MCF 10A (cell line): ENCODE data around the gene TSPAN17. TPM values are rescaled to one million over a fixed set of nuclear protein-coding genes. Genes with fewer than 3 reads are reported as not detected.

Experiments
- BruUV-seq: library from RNA; stranded (reverse); fragments of 400-500 nt; replicated peaks from 2 replicates; lab custom pipeline; 2021; lab: Mats Ljungman, UMichigan
- CTCF ChIA-PET: fragments of 300-600 bp; sonication (Branson Sonifier 250); formaldehyde crosslinking; extraction: SDS; loops from one replicate; lab custom pipeline; 2021; ENCODE audit warnings: antibody characterized with exemption, inconsistent platforms; lab: Yijun Ruan, JAX
- POLR2A ChIA-PET: fragments of 300-600, 350-650 bp; sonication (Branson Sonifier 250); formaldehyde crosslinking; extraction: SDS; loops from one replicate; lab custom pipeline; 2020; ENCODE audit warnings: antibody characterized with exemption, inconsistent platforms; lab: Yijun Ruan, JAX
- DNase-seq: peaks from one replicate; pipeline ENCODE4 v3.0.0-alpha.2; 2018; ENCODE audit not compliant: unreplicated experiment
- H3K27ac Mint-ChIP-seq: one replicate; pipeline ENCODE4 v1.8.0; 2022; ENCODE audit warnings: mild to moderate bottlenecking, low read depth, mixed read lengths; ENCODE audit not compliant: unreplicated experiment
- H3K27me3 Mint-ChIP-seq: one replicate; pipeline ENCODE4 v1.8.0; 2022; ENCODE audit warnings: mixed read lengths; ENCODE audit not compliant: insufficient read depth, unreplicated experiment
- H3K36me3 Mint-ChIP-seq: one replicate; pipeline ENCODE4 v1.8.0; 2022; ENCODE audit warnings: mild to moderate bottlenecking, moderate library complexity, mixed read lengths; ENCODE audit not compliant: insufficient read depth, unreplicated experiment
- H3K4me1 Mint-ChIP-seq: one replicate; pipeline ENCODE4 v1.8.0; 2022; ENCODE audit warnings: mixed read lengths; ENCODE audit not compliant: insufficient read depth, unreplicated experiment
- H3K4me3 Mint-ChIP-seq: one replicate; pipeline ENCODE4 v1.8.0; 2022; ENCODE audit warnings: mild to moderate bottlenecking, moderate library complexity, mixed read lengths; ENCODE audit not compliant: unreplicated experiment
- H3K9me3 Mint-ChIP-seq: one replicate; pipeline ENCODE4 v1.8.0; 2022; ENCODE audit warnings: mixed read lengths; ENCODE audit not compliant: unreplicated experiment
- CTCF ChIP-seq: fragments of 200-600 bp; IDR thresholded peaks from one replicate; pipeline ENCODE4 v1.8.0; 2022; ENCODE audit warnings: antibody characterized with exemption, mild to moderate bottlenecking; ENCODE audit not compliant: unreplicated experiment
- intact Hi-C: fragments of 100-400 bp; cut with micrococcal nuclease; formaldehyde crosslinking; loops from 2 replicates; pipeline ENCODE4 v1.14.1; 2022
- total RNA-seq: library from RNA; stranded (reverse); gene quantifications from 2 replicates; pipeline ENCODE4 v1.2.3, GENCODE V29; 2022

The TSPAN17 gene
- total RNA-seq, 1 experiment from 2014 or later, result 36.7 TPM

DNA sequence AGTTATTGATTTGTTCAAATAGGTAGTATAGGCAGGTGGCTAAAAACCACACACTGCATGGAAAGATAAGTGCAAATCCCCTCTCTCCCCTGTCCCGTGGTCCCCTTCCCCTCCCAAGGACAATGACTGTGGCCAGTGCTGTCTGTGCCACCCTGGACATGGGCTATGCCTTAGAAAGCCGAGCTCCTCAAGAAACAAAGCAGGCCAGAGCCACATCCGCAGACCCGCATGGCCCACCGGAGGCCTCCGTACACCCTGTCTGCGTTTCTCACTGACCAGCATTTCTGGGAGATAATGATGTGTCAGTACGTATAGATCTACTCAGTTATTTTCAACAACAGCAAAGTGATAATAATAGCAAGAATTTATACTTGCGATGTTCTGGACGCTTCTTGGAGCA, 16.3 kb downstream of the TSPAN17 start:
- H3K36me3 Mint-ChIP-seq, result peaks cover under 1% of the 10 kb centered on the region
- no peaks in the 10 kb centered on the region for H3K9me3 Mint-ChIP-seq
- DNase-seq, result no peak
- CTCF ChIA-PET, result interaction anchor here (0.8 to 5.0 kb wide), 3 partner anchors 13 to 447 kb away, joined by 3 to 49 read pairs (median 3); no protein-coding TSS in a partner anchor
- POLR2A ChIA-PET, result no interaction called here
- no peaks in the 10 kb centered on the region for H3K4me1 Mint-ChIP-seq
- BruUV-seq, result no TSS peak
- peaks cover 34% of the 10 kb centered on the region for H3K27me3 Mint-ChIP-seq
- H3K27ac Mint-ChIP-seq, result no peak overlapping the region
- intact Hi-C loops, result no loop called here
- no peak overlapping the region for H3K4me3 Mint-ChIP-seq
- TF ChIP-seq CTCF, result no peak

DNA sequence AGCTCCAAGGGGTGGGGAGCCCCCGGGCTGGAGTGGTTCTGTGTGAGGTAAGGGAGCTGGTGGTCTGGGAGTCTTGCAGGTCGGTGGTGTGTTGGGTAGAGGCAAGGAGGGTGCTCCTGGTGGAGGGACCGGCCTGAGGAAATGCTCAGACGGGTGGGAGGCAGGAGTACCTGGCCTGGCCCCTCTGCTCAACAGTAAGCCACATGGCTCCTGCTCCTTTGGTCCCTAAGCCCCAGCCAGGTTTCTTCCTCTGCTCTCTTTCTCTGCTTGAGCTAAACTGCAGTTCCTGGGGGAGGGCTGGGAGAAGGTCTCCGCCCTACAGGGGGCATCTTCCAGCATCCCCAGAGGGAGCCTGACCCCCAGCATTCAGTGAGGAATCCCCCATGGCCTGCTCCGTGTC, 17.2 kb downstream of the TSPAN17 start:
- ChIA-PET POLR2A (no interaction called here), CTCF (interaction anchor here (0.5 to 1.4 kb wide), 6 partner anchors 9 to 943 kb away, joined by 3 to 4 read pairs (median 3); no protein-coding TSS in a partner anchor)
- Mint-ChIP-seq H3K27me3 (peaks cover 43% of the 10 kb centered on the region), H3K4me1 (no peaks in the 10 kb centered on the region), H3K9me3 (no peaks in the 10 kb centered on the region), H3K4me3 (no peak overlapping the region), H3K36me3 (no peaks in the 10 kb centered on the region), H3K27ac (no peak overlapping the region)
- no peak for DNase-seq
- no peak for TF ChIP-seq CTCF
- intact Hi-C loops, result no loop called here
- BruUV-seq, result no TSS peak

DNA sequence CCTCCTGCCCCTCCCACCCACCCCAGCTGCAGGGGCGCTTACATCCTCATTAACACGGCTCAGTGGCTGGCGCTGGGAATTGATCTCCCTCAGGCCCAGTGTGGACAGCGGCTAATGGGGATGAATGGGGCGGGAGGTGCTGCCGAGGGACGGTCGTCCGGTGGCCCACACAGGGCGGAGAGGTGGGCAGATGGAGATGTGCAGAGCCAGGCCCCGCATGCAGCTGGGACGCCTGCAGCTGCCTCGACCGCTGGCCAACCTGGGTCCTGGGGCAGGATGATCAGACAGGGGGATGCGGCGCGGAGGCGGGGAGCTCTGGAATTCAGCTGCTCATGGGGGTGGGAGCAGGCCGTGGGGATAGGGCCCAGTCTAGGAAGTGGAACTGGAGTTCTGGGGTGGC, 17.6 kb downstream of the TSPAN17 start:
- intact Hi-C loops, result no loop called here
- BruUV-seq, result no TSS peak
- no peak overlapping the region for H3K4me3 Mint-ChIP-seq
- no peak overlapping the region for H3K27ac Mint-ChIP-seq
- no peak for DNase-seq
- H3K36me3 Mint-ChIP-seq, result no peaks in the 10 kb centered on the region
- no peak for TF ChIP-seq CTCF
- CTCF ChIA-PET, result interaction anchor here (0.5 to 1.0 kb wide), 4 partner anchors 9 to 943 kb away, joined by 3 to 4 read pairs (median 3); no protein-coding TSS in a partner anchor
- POLR2A ChIA-PET, result no interaction called here
- H3K27me3 Mint-ChIP-seq, result peaks cover 47% of the 10 kb centered on the region
- H3K4me1 Mint-ChIP-seq, result no peaks in the 10 kb centered on the region
- no peaks in the 10 kb centered on the region for H3K9me3 Mint-ChIP-seq

DNA sequence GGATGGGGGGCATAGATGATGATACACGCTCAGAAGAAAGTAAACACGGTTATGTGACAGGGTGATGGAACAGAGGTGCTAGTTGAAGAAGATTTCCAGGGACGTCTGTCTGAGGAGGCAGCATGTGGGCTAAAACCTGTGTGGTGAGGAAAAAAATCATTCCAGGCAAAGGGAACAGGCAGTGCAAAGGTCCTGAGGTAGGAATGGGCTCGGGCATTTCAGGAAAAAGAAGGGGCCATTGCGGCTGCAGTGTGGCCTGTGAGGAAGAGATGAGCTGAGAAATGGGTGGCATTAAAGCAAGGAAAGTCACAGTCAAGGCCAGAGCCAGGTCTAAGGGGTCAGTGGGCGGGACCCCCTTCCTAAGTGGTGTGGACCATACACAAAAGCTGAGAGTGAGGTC, 18.2 kb downstream of the TSPAN17 start:
- CTCF ChIA-PET, result interaction anchor here (0.6 to 1.2 kb wide), 3 partner anchors 261 to 445 kb away, joined by 3 to 4 read pairs (median 3); no protein-coding TSS in a partner anchor
- POLR2A ChIA-PET, result interaction anchor here (1.1 kb wide), 1 partner anchor 245 kb away, joined by 4 read pairs; no protein-coding TSS in a partner anchor
- no TSS peak for BruUV-seq
- H3K4me1 Mint-ChIP-seq, result no peaks in the 10 kb centered on the region
- H3K27ac Mint-ChIP-seq, result no peak overlapping the region
- intact Hi-C loops, result no loop called here
- H3K4me3 Mint-ChIP-seq, result no peak overlapping the region
- no peaks in the 10 kb centered on the region for H3K9me3 Mint-ChIP-seq
- H3K36me3 Mint-ChIP-seq, result no peaks in the 10 kb centered on the region
- H3K27me3 Mint-ChIP-seq, result peaks cover 49% of the 10 kb centered on the region
- DNase-seq, result no peak
- no peak for TF ChIP-seq CTCF
